T-cell (primary cell): ENCODE data around the gene ZNF578. TPM values are rescaled to one million over a fixed set of nuclear protein-coding genes. Genes with fewer than 3 reads are reported as not detected.
A peak's percentile ranks its signal among the peaks of the same experiment; 100 is the strongest.
"Not testable (repeated sequence)": the region's sequence is repeated elsewhere in the genome, so short reads cannot be mapped to it uniquely, and the experiment has no call there.

Experiments
- ATAC-seq, 4 experiments: fragments of 200-7000 bp in 3 of 4; fragments of 150-1000 bp in 1 of 4; cut with Tn5 transposase; replicated peaks in 1 of 4; 1 replicate in 3 of 4; 2 replicates in 1 of 4; pipeline ENCODE4 v1.10.0; 2021; ENCODE audit warnings: moderate library complexity in 3 of 4, mild to moderate bottlenecking in 2 of 4, moderate number of reproducible peaks in 1 of 4
- CTCF ChIA-PET, 2 donors: fragments of 300-600 bp; sonication (Branson Sonifier 250); formaldehyde crosslinking; loops; one replicate each; lab custom pipeline; 2022; ENCODE audit warnings: antibody characterized with exemption in 2 of 2; lab: Charles Lee
- POLR2A ChIA-PET, 2 donors: fragments of 300-600 bp; sonication (Branson Sonifier 250); formaldehyde crosslinking; loops; one replicate each; lab custom pipeline; 2022; ENCODE audit warnings: antibody characterized with exemption in 2 of 2; lab: Charles Lee
- DNase-seq, 35 experiments: peaks; one replicate each; pipeline versions ENCODE4 v3.0.0 to v3.0.0-alpha.2; 2013 to 2023
- H3K27ac ChIP-seq: one replicate; pipeline ENCODE4 v1.5.1; 2013; ENCODE audit warnings: low read length
- H3K27me3 ChIP-seq, 2 experiments: replicated peaks in 1 of 2; 1 replicate in 1 of 2; 2 replicates in 1 of 2; pipeline versions ENCODE4 v1.6.1 to v1.7.0; 2013; ENCODE audit warnings: low read length in 1 of 2, mixed read lengths in 1 of 2; ENCODE audit not compliant: control insufficient read depth in 2 of 2, insufficient read depth in 2 of 2; ENCODE audit errors: extremely low read depth in 1 of 2
- H3K36me3 ChIP-seq, 2 donors: 1 replicate in 1 of 2; 2 replicates in 1 of 2; pipeline versions ENCODE4 v1.6.1 to v1.7.0; 2013; ENCODE audit warnings: low read length in 1 of 2; ENCODE audit not compliant: control insufficient read depth in 2 of 2, insufficient read depth in 1 of 2; ENCODE audit errors: extremely low read depth in 1 of 2
- H3K4me1 ChIP-seq, 2 experiments: 1 replicate in 1 of 2; 2 replicates in 1 of 2; pipeline versions ENCODE4 v1.6.1 to v1.7.0; 2013; ENCODE audit warnings: low read length in 2 of 2, mixed read lengths in 1 of 2; ENCODE audit not compliant: insufficient read depth in 2 of 2, control insufficient read depth in 1 of 2; ENCODE audit errors: extremely low read depth in 1 of 2
- H3K4me3 ChIP-seq, 2 donors: 1 replicate in 1 of 2; 2 replicates in 1 of 2; pipeline versions ENCODE4 v1.5.1 to v1.7.0; 2013; ENCODE audit warnings: mild to moderate bottlenecking in 2 of 2, low read length in 1 of 2, moderate library complexity in 1 of 2; ENCODE audit not compliant: control insufficient read depth in 1 of 2; ENCODE audit errors: extremely low read depth in 1 of 2
- H3K9me3 ChIP-seq: 2 replicates; pipeline ENCODE4 v1.7.0; 2013
- H3K27ac Mint-ChIP-seq, 2 donors: one replicate each; pipeline ENCODE4 v1.8.0; 2020 to 2021; ENCODE audit warnings: mild to moderate bottlenecking in 2 of 2, mixed read lengths in 2 of 2
- H3K27me3 Mint-ChIP-seq, 2 donors: one replicate each; pipeline ENCODE4 v1.8.0; 2021 to 2022; ENCODE audit warnings: mixed read lengths in 2 of 2
- H3K36me3 Mint-ChIP-seq: one replicate; pipeline ENCODE4 v1.8.0; 2021; ENCODE audit warnings: mixed read lengths
- H3K4me1 Mint-ChIP-seq, 3 donors: one replicate each; pipeline ENCODE4 v1.8.0; 2020 to 2022; ENCODE audit warnings: mixed read lengths in 3 of 3, mild to moderate bottlenecking in 1 of 3
- H3K4me3 Mint-ChIP-seq, 3 donors: one replicate each; pipeline ENCODE4 v1.8.0; 2020 to 2022; ENCODE audit warnings: mild to moderate bottlenecking in 3 of 3, mixed read lengths in 3 of 3, moderate library complexity in 3 of 3
- H3K9me3 Mint-ChIP-seq, 3 donors: one replicate each; pipeline ENCODE4 v1.8.0; 2020 to 2022; ENCODE audit warnings: mixed read lengths in 3 of 3
- WGBS: methylation state at CpG from one replicate; pipeline ENCODE4 v1.1.5; 2013; ENCODE audit warnings: missing lambda C conversion rate; ENCODE audit not compliant: insufficient coverage; 5-methylcytosine and 5-hydroxymethylcytosine counted together
- total RNA-seq, 35 experiments: library from RNA in 6 of 35; stranded (reverse) in 6 of 35; fragments of 120-200 nt in 1 of 35; gene quantifications; one replicate each; pipeline versions ENCODE4 v1.2.1 to v1.2.4 and lab custom pipeline; 2013 to 2026

ZNF578 gene
- total RNA-seq, 5 donors from 2014 or later (not counting 1 experiment from before 2014, with no cell fraction given), result 0.91 to 3.9 (median 3.2) TPM

DNA sequence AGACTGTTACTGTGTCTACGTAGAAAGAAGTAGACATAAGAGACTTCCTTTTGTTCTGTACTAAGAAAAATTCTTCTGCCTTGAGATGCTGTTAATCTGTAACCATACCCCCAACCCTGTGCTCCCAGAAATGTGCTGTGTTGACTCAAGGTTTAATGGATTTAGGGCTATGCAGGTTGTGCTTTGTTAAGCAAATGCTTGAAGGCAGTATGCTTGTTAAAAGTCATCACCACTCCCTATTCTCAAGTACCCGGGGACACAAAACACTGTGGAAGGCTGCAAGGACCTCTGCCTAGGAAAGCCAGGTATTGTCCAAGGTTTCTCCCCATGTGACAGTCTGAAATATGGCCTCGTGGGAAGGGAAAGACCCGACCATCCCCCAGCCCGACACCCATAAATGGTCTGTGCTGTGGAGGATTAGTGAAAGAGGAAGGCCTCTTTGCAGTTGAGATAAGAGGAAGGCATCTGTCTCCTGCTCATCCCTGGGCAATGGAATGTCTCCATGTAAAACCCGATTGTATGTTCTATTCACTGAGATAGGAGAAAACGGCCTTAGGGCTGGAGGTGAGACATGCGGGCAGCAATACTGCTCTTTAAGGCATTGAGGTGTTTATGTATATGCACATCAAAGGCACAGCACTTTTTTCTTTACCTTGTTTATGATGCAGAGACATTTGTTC, 32.3 kb downstream of the ZNF578 start:
- H3K27ac Mint-ChIP-seq, H3K27me3 ChIP-seq, H3K4me1 ChIP-seq, H3K4me3 ChIP-seq, H3K36me3 ChIP-seq, ATAC-seq, POLR2A ChIA-PET, H3K27me3 Mint-ChIP-seq, H3K4me3 Mint-ChIP-seq, CTCF ChIA-PET, H3K27ac ChIP-seq, H3K4me1 Mint-ChIP-seq, H3K9me3 ChIP-seq, DNase-seq: not testable (repeated sequence)
- Mint-ChIP-seq H3K36me3 (peaks cover 21% of the 10 kb centered on the region), H3K9me3 (peaks cover 21 to 52% (median 38%) of the 10 kb centered on the region in 3 donors)
- no CpG with 5 or more reads among the region's 8 CpGs for WGBS

DNA sequence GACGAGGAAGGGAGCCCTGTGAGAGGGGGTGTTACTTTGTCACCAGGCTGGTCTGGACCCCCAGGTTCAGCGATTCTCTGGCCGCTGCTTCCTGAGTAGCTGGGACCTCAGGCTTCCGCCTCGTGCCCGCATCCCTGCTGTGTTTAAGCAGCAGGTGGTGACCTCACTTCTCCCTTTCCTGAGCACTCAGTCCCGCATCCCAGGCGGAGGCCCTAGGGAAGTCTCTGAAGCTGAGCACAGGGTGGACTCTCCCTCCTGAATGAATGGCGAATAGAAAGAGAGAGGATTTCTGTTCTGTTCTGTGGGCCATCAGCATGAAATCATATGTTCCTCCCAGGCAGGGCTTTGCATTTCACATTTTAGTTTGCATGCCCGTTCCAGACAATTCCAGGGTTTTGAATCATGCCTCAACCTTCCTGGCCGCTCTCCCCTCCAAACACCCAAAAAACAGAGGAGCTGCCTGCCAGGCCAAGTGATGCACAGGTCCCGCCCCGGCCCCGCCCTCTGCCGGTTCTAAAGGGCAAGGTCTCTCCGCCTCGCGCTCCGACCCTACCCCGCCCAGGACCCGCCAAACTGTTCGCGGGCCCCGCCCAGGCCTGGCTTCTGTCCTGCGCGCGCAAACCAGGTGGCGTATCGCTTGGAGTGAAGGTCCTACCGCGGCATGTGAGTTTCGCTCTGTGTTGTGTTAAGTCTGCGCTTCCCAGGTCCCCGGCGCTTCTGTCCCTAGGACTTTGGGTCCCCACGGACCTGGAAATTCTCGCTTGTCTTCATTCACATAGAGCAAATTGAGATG, 39.0 kb downstream of the ZNF578 start:
- peaks cover 0 to 9% of the 10 kb centered on the region in 2 donors for H3K27me3 Mint-ChIP-seq
- 52% methylated on average over 33 of the region's 37 CpGs for WGBS
- ChIA-PET POLR2A (no interaction called here), CTCF (no interaction called here)
- no peaks in the 10 kb centered on the region for H3K36me3 ChIP-seq
- H3K4me3 ChIP-seq, result peak overlapping the region in 1 of 2 donors; percentile 44
- ATAC-seq, result no peak
- H3K4me3 Mint-ChIP-seq, result peak overlapping the region in 1 of 3 donors; percentile 47
- H3K9me3 Mint-ChIP-seq, result peaks cover 6 to 44% (median 31%) of the 10 kb centered on the region in 3 donors
- no peak overlapping the region for H3K27ac Mint-ChIP-seq
- H3K4me1 ChIP-seq, result peaks cover 0 to 3% of the 10 kb centered on the region in 2 experiments
- no peak overlapping the region for H3K27ac ChIP-seq
- no peaks in the 10 kb centered on the region for H3K4me1 Mint-ChIP-seq
- H3K9me3 ChIP-seq, result no peaks in the 10 kb centered on the region
- H3K36me3 Mint-ChIP-seq, result peaks cover 22% of the 10 kb centered on the region
- H3K27me3 ChIP-seq, result peaks cover 0 to 19% of the 10 kb centered on the region in 2 experiments
- DNase-seq, result peak in 5 of 35 experiments; percentile 1 to 12 (median 3)

DNA sequence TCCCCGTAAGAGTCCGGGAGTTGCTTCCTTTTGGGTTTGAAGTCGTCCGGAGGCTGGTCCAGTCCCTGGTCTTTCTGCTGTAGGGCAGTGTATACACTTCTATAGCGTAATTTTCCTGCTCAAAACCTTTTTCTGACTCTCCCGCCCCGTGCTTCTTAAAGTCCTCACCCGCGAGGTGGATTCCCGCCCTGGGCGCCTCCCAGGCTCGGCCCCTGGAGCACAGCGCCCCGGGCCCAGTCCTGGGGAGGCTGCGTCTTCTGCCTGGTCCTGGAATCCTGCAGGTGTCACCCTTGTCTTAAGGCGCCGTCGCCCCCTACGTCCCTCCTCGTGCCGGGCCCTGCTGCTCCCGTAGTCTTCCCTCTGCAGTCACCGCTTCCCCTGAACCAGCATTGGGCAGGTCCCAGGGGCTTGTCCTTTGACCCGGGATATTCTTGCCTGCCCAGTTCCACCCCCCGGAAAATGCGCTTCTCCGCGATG, 39.7 kb downstream of the ZNF578 start:
- Histone ChIP-seq H3K4me1 (peaks cover 0 to 3% of the 10 kb centered on the region in 2 experiments), H3K36me3 (no peaks in the 10 kb centered on the region), H3K27ac (no peak overlapping the region), H3K4me3 (peak overlapping the region in 1 of 2 donors; percentile 44), H3K9me3 (no peaks in the 10 kb centered on the region), H3K27me3 (peaks cover 0 to 13% of the 10 kb centered on the region in 2 experiments)
- CTCF ChIA-PET, result no interaction called here
- H3K4me3 Mint-ChIP-seq, result peak overlapping the region in 1 of 3 donors; percentile 47
- ATAC-seq (no peak), DNase-seq (peak in 1 of 35 experiments; percentile 11)
- H3K27me3 Mint-ChIP-seq, result peaks cover 0 to 9% of the 10 kb centered on the region in 2 donors
- peaks cover 28% of the 10 kb centered on the region for H3K36me3 Mint-ChIP-seq
- H3K4me1 Mint-ChIP-seq, result no peaks in the 10 kb centered on the region
- WGBS, result 33% methylated on average over 28 of the region's 28 CpGs
- POLR2A ChIA-PET, result no interaction called here
- H3K9me3 Mint-ChIP-seq, result peaks cover 6 to 49% (median 34%) of the 10 kb centered on the region in 3 donors
- H3K27ac Mint-ChIP-seq, result no peak overlapping the region

DNA sequence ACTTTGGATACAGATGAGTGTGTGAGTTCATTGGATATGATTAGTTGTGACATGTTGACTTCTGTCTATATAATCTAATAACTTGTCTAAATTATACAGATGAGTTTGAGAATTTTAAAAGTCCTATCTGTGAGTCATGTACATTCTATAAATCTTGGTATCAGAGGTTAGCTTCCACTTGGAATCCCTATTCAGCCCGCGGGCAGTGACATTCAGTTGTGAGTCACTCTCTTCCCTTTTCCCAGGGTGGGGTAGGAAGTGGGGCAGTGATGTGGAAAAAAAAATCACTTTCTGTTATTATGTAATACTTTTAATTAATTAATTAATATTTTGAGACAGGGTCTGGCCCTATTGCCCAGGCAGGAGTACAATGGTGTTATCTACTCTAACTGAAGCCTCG, 41.2 kb downstream of the ZNF578 start:
- peaks cover 2 to 9% of the 10 kb centered on the region in 2 donors for H3K27me3 Mint-ChIP-seq
- CTCF ChIA-PET, result no interaction called here
- H3K9me3 Mint-ChIP-seq, result peaks cover 6 to 52% (median 32%) of the 10 kb centered on the region in 3 donors
- Histone ChIP-seq H3K36me3 (no peaks in the 10 kb centered on the region), H3K4me3 (no peak overlapping the region), H3K4me1 (peaks cover 0 to 3% of the 10 kb centered on the region in 2 experiments), H3K9me3 (no peaks in the 10 kb centered on the region), H3K27ac (no peak overlapping the region), H3K27me3 (peaks cover 0 to 13% of the 10 kb centered on the region in 2 experiments)
- ATAC-seq, result no peak
- H3K4me1 Mint-ChIP-seq, result no peaks in the 10 kb centered on the region
- H3K27ac Mint-ChIP-seq, result no peak overlapping the region
- POLR2A ChIA-PET, result no interaction called here
- no CpG with 5 or more reads among the region's 3 CpGs for WGBS
- peaks cover 33% of the 10 kb centered on the region for H3K36me3 Mint-ChIP-seq
- DNase-seq, result no peak
- no peak overlapping the region for H3K4me3 Mint-ChIP-seq

DNA sequence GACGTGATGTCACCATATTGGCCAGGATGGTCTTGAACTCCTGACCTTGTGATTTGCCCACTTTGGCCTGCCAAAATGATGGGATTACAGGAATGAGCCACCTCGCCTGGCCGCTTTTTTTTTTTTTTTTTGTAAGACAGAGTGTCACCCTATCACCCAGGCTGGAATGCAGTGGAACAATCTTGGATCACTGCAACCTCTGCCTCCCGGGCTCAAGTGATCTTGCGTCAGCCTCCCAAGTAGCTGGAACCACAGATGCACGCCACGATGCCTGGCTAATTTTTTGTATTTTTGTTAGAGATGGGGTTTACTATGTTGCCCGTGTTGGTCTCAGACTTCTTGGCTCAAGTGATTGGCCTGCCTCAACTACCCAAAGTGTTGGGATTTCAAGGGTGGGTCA, 45.2 kb downstream of the ZNF578 start:
- ChIA-PET POLR2A (no interaction called here), CTCF (no interaction called here)
- H3K4me1 Mint-ChIP-seq, result no peaks in the 10 kb centered on the region

DNA sequence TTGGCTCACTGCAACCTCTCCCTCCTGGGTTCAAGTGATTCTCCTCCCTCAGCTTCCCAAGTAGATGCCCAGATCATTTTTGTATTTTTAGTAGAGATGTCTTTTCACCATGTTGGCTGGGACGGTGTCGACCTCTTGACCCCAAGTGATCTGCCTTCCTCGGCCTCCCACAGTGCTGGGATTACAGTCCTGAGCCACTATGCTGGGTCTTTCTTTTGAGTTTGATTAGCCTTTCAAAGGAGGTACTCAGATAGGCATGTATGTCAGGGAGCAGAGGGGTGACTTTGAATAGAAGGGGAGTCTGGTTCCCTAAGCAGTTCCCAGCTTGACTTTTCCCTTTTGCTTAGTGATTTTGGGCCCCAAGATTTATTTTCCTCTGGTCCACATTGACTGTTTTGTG, 47.1 kb downstream of the ZNF578 start:
- CTCF ChIA-PET, H3K27ac Mint-ChIP-seq: not testable (repeated sequence)
- 76% methylated on average over 3 of the region's 3 CpGs for WGBS

More for the DNA sequence above, 45.2 kb downstream of the ZNF578 start:
- peaks cover 43% of the 10 kb centered on the region for H3K36me3 Mint-ChIP-seq
- H3K4me3 Mint-ChIP-seq, result no peak overlapping the region
- no peak overlapping the region for H3K4me3 ChIP-seq
- ATAC-seq, result no peak
- H3K27me3 Mint-ChIP-seq, result peaks cover 2 to 4% of the 10 kb centered on the region in 2 donors
- no peaks in the 10 kb centered on the region for H3K9me3 ChIP-seq
- H3K9me3 Mint-ChIP-seq, result peaks cover 10 to 47% (median 37%) of the 10 kb centered on the region in 3 donors
- DNase-seq, result no peak
- H3K4me1 ChIP-seq, result no peaks in the 10 kb centered on the region
- no peaks in the 10 kb centered on the region for H3K36me3 ChIP-seq
- H3K27me3 ChIP-seq, result peaks cover 0 to 2% of the 10 kb centered on the region in 2 experiments
- no peak overlapping the region for H3K27ac Mint-ChIP-seq
- H3K27ac ChIP-seq, result no peak overlapping the region
- WGBS, result 96% methylated on average over 7 of the region's 8 CpGs

More for the DNA sequence above, 47.1 kb downstream of the ZNF578 start:
- H3K4me1 Mint-ChIP-seq, H3K4me3 ChIP-seq, H3K27me3 Mint-ChIP-seq, H3K27ac ChIP-seq, H3K4me3 Mint-ChIP-seq, H3K9me3 ChIP-seq, H3K36me3 ChIP-seq, H3K27me3 ChIP-seq, H3K4me1 ChIP-seq, ATAC-seq, DNase-seq, POLR2A ChIA-PET: not testable (repeated sequence)
- H3K9me3 Mint-ChIP-seq, result peaks cover 10 to 40% (median 32%) of the 10 kb centered on the region in 3 donors
- H3K36me3 Mint-ChIP-seq, result peaks cover 47% of the 10 kb centered on the region
